ENCODE results near the gene ACTA2.

Gene ACTA2

DNA sequence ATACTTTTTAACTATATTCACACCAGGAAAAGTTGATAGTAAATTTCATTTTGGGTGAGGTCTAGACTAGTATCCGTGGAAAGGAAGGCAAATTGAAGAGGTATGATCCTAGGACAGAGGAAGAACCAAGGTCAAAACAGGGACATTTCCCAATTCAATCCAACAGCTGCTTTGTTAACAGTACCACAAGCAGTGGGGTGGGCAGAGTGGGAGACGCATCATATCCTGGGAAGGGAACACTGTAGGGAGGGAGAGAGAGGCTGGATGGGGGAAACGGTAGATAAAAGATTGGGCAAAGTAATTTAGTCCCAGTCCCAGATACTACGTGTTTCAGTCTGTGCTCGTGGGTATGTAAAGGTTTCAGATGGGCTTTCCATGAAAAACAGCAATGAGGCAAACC, 28.9 kb upstream of the ACTA2 start:
- Histone ChIP-seq H2BK5ac (ENCODE audit: low read depth, low read length, poor library complexity) (no peak overlapping the region), H3K18ac (ENCODE audit: low read length) (no peak overlapping the region), H3K27ac (ENCODE audit: low read depth, low read length) (no peak overlapping the region), H3K14ac (ENCODE audit: low read length) (no peak overlapping the region), H3K9ac (ENCODE audit: low read length) (no peak overlapping the region), H2AFZ (ENCODE audit: insufficient read depth, low read length, poor library complexity) (no peak overlapping the region), H3K4me1 (ENCODE audit: control insufficient read depth in 1 of 2, insufficient read depth in 2 of 2, low read length in 2 of 2) (peaks cover 0 to 3% of the 10 kb centered on the region in 2 experiments), H2AK5ac (ENCODE audit: low read length) (no peak overlapping the region), H4K12ac (ENCODE audit: low read depth, low read length) (no peak overlapping the region), H2BK12ac (ENCODE audit: low read length) (no peak overlapping the region), H3K4ac (ENCODE audit: low read depth, low read length) (no peak overlapping the region), H4K91ac (ENCODE audit: low read depth, low read length) (no peak overlapping the region), H3K23ac (ENCODE audit: low read length) (no peak overlapping the region), H4K8ac (ENCODE audit: low read depth, low read length) (no peak overlapping the region), H3K27me3 (ENCODE audit: insufficient read depth, low read length) (no peaks in the 10 kb centered on the region), H3K4me2 (ENCODE audit: low read length) (no peak overlapping the region), H2BK120ac (ENCODE audit: insufficient read depth, low read length, poor library complexity) (no peak overlapping the region), H3K79me2 (ENCODE audit: control insufficient read depth, insufficient read depth, low read length, poor library complexity) (no peaks in the 10 kb centered on the region), H3K4me3 (ENCODE audit: low read depth, low read length) (no peak overlapping the region), H3K9me3 (ENCODE audit: insufficient read depth, low read depth, low read length) (no peaks in the 10 kb centered on the region), H3K79me1 (ENCODE audit: low read length) (no peaks in the 10 kb centered on the region), H3K36me3 (ENCODE audit: control insufficient read depth in 1 of 2, insufficient read depth in 2 of 2, low read length in 2 of 2) (no peaks in the 10 kb centered on the region)
- WGBS (ENCODE audit: extremely low coverage, insufficient coverage, insufficient read length): no CpG with 5 or more reads among the region's 5 CpGs
- DNase-seq: no peak

DNA sequence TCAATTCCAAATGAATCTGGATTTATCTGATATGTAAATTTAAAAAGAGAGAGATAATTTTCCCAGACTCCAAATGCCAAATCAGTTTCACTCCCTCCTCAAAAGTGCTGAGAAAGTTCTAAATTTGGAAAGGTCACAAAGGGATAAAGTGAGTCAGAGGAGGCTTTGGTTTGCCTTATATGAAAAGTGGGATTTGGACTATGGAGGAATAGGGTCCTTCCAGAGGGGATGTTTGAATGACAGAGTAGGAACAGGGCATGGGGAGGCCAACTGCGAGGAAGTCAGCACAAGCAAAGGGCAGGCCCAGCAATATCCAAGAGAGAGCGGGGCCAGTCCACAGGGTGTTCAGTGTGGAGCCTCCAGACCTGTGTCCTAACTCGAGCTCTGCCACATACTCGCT, 28.2 kb upstream of the ACTA2 start:
- Histone ChIP-seq H3K4me1 (ENCODE audit: control insufficient read depth in 1 of 2, insufficient read depth in 2 of 2, low read length in 2 of 2) (peaks cover 0 to 3% of the 10 kb centered on the region in 2 experiments), H4K12ac (ENCODE audit: low read depth, low read length) (no peak overlapping the region), H2BK12ac (ENCODE audit: low read length) (no peak overlapping the region), H3K79me2 (ENCODE audit: control insufficient read depth, insufficient read depth, low read length, poor library complexity) (no peaks in the 10 kb centered on the region), H3K79me1 (ENCODE audit: low read length) (no peaks in the 10 kb centered on the region), H3K27ac (ENCODE audit: low read depth, low read length) (no peak overlapping the region), H2AFZ (ENCODE audit: insufficient read depth, low read length, poor library complexity) (no peak overlapping the region), H3K4me3 (ENCODE audit: low read depth, low read length) (no peak overlapping the region), H3K27me3 (ENCODE audit: insufficient read depth, low read length) (no peaks in the 10 kb centered on the region), H3K4me2 (ENCODE audit: low read length) (no peak overlapping the region), H3K18ac (ENCODE audit: low read length) (no peak overlapping the region), H2BK120ac (ENCODE audit: insufficient read depth, low read length, poor library complexity) (no peak overlapping the region), H3K14ac (ENCODE audit: low read length) (no peak overlapping the region), H4K8ac (ENCODE audit: low read depth, low read length) (no peak overlapping the region), H3K36me3 (ENCODE audit: control insufficient read depth in 1 of 2, insufficient read depth in 2 of 2, low read length in 2 of 2) (no peaks in the 10 kb centered on the region), H4K91ac (ENCODE audit: low read depth, low read length) (no peak overlapping the region), H3K9me3 (ENCODE audit: insufficient read depth, low read depth, low read length) (no peaks in the 10 kb centered on the region), H3K23ac (ENCODE audit: low read length) (no peak overlapping the region), H3K9ac (ENCODE audit: low read length) (no peak overlapping the region), H2AK5ac (ENCODE audit: low read length) (no peak overlapping the region), H2BK5ac (ENCODE audit: low read depth, low read length, poor library complexity) (no peak overlapping the region), H3K4ac (ENCODE audit: low read depth, low read length) (no peak overlapping the region)
- DNase-seq: no peak
- WGBS (ENCODE audit: extremely low coverage, insufficient coverage, insufficient read length): no CpG with 5 or more reads among the region's 4 CpGs

DNA sequence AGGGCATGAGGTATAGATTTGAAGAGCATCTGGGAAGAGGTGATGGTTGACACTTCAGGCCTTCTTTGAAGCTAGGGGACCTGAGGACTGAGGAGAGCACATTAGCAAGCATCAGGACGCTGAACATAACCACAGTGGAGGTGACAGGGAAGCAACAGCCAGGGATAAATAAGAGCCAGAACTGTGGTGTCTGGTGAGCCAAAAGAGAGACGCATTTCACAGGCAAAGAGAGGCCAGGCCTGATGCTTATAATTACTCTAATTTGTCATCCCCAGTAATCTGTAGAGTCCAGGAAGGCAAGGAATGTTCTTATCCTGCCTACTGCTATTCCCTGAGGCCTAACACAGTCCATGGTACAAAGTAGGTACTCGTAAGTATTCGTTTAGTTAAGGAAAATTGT, 27.7 kb upstream of the ACTA2 start:
- H3K27ac ChIP-seq (ENCODE audit: low read depth, low read length): no peak overlapping the region
- WGBS (ENCODE audit: extremely low coverage, insufficient coverage, insufficient read length): no CpG with 5 or more reads among the region's 4 CpGs
- no peak overlapping the region for H4K91ac ChIP-seq (ENCODE audit: low read depth, low read length)
- H3K27me3 ChIP-seq (ENCODE audit: insufficient read depth, low read length): no peaks in the 10 kb centered on the region
- H3K79me1 ChIP-seq (ENCODE audit: low read length): no peaks in the 10 kb centered on the region
- H2BK12ac ChIP-seq (ENCODE audit: low read length): no peak overlapping the region
- no peaks in the 10 kb centered on the region for H3K9me3 ChIP-seq (ENCODE audit: insufficient read depth, low read depth, low read length)
- no peak overlapping the region for H3K18ac ChIP-seq (ENCODE audit: low read length)
- peaks cover 0 to 3% of the 10 kb centered on the region in 2 experiments for H3K4me1 ChIP-seq (ENCODE audit: control insufficient read depth in 1 of 2, insufficient read depth in 2 of 2, low read length in 2 of 2)
- H3K4me2 ChIP-seq (ENCODE audit: low read length): no peak overlapping the region
- no peak overlapping the region for H3K23ac ChIP-seq (ENCODE audit: low read length)
- H4K8ac ChIP-seq (ENCODE audit: low read depth, low read length): no peak overlapping the region
- no peaks in the 10 kb centered on the region for H3K36me3 ChIP-seq (ENCODE audit: control insufficient read depth in 1 of 2, insufficient read depth in 2 of 2, low read length in 2 of 2)
- H3K79me2 ChIP-seq (ENCODE audit: control insufficient read depth, insufficient read depth, low read length, poor library complexity): no peaks in the 10 kb centered on the region
- H3K9ac ChIP-seq (ENCODE audit: low read length): no peak overlapping the region
- H2AK5ac ChIP-seq (ENCODE audit: low read length): no peak overlapping the region
- H3K14ac ChIP-seq (ENCODE audit: low read length): no peak overlapping the region
- no peak overlapping the region for H3K4ac ChIP-seq (ENCODE audit: low read depth, low read length)
- DNase-seq: peak in 1 of 2 donors; percentile 13
- H2AFZ ChIP-seq (ENCODE audit: insufficient read depth, low read length, poor library complexity): no peak overlapping the region
- no peak overlapping the region for H2BK5ac ChIP-seq (ENCODE audit: low read depth, low read length, poor library complexity)
- no peak overlapping the region for H2BK120ac ChIP-seq (ENCODE audit: insufficient read depth, low read length, poor library complexity)
- no peak overlapping the region for H3K4me3 ChIP-seq (ENCODE audit: low read depth, low read length)
- H4K12ac ChIP-seq (ENCODE audit: low read depth, low read length): no peak overlapping the region

DNA sequence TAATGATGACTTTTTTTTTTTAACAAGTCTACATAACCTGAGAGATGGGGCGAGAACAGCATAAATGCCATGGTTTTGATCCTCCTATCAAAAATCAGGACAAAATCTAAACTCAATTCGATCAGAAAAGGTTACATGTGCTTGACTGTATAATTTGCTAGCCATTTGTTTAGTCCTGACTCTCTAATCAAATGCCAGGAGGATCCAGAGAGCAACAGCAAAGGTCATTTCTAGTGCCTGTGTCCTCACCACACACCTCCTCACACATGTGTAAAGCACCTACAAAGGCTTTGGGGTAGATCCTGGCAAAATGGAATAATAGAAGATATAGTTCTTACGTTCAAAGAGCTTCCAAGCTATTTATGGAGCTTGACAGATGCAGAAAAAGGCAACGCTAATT, 27.0 kb upstream of the ACTA2 start:
- Histone ChIP-seq H4K91ac (ENCODE audit: low read depth, low read length) (no peak overlapping the region), H2BK12ac (ENCODE audit: low read length) (no peak overlapping the region), H3K36me3 (ENCODE audit: control insufficient read depth in 1 of 2, insufficient read depth in 2 of 2, low read length in 2 of 2) (no peaks in the 10 kb centered on the region), H3K4me2 (ENCODE audit: low read length) (no peak overlapping the region), H2BK5ac (ENCODE audit: low read depth, low read length, poor library complexity) (no peak overlapping the region), H3K79me1 (ENCODE audit: low read length) (no peaks in the 10 kb centered on the region), H3K14ac (ENCODE audit: low read length) (no peak overlapping the region), H3K4ac (ENCODE audit: low read depth, low read length) (no peak overlapping the region), H3K23ac (ENCODE audit: low read length) (no peak overlapping the region), H4K8ac (ENCODE audit: low read depth, low read length) (no peak overlapping the region), H2AFZ (ENCODE audit: insufficient read depth, low read length, poor library complexity) (no peak overlapping the region), H3K9me3 (ENCODE audit: insufficient read depth, low read depth, low read length) (no peaks in the 10 kb centered on the region), H4K12ac (ENCODE audit: low read depth, low read length) (no peak overlapping the region), H3K27ac (ENCODE audit: low read depth, low read length) (no peak overlapping the region), H3K27me3 (ENCODE audit: insufficient read depth, low read length) (no peaks in the 10 kb centered on the region), H2BK120ac (ENCODE audit: insufficient read depth, low read length, poor library complexity) (no peak overlapping the region), H2AK5ac (ENCODE audit: low read length) (no peak overlapping the region), H3K79me2 (ENCODE audit: control insufficient read depth, insufficient read depth, low read length, poor library complexity) (no peaks in the 10 kb centered on the region), H3K4me3 (ENCODE audit: low read depth, low read length) (no peak overlapping the region), H3K4me1 (ENCODE audit: control insufficient read depth in 1 of 2, insufficient read depth in 2 of 2, low read length in 2 of 2) (peaks cover 0 to 3% of the 10 kb centered on the region in 2 experiments), H3K9ac (ENCODE audit: low read length) (no peak overlapping the region), H3K18ac (ENCODE audit: low read length) (no peak overlapping the region)
- DNase-seq: no peak
- WGBS (ENCODE audit: extremely low coverage, insufficient coverage, insufficient read length): no CpG with 5 or more reads among the region's 4 CpGs

Measured in trophoblast cell (in vitro differentiated cells and primary cell).